ENCODE measurements around the gene MRPS15.

Gene MRPS15

DNA sequence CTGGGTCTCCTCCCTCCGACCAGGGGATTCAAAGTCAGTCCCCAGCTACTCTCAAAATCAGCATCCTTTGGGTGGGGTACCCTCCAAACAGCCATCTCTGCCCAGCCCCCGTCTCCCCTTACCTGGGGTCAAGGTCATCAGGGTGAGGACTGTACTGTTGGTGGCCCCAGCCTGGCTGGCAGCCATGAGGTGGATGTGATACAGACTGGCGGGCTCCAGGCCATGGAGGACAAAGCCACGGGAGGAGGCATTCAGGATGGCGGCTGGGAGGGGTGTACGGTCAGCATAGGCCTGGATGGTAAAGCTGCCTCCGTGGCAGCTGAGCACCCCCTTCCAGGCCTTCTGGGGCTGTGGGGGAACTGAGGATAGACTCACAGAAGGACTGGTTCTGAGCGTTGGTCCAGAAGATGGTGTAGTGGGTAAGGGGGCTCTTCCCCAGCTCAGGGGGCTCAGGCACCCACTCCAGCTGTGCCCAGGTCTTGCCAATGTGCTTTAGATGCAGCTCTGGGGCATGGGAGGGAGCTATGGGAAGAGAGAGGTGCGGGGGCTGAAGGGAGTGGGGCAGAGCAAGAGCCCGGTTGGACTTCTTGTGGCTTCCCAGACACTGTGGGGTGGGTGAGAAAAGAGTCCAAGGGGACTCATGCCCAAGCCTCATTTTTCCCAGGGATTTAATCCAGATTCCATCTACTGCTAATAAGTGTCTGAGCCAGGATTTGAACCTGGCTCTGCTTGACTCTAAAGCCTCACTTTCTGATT is 3.7 kb upstream of the MRPS15 start:
- TF ChIP-seq EZH2 (IDR thresholded peaks at IDR 0.05) (no peak), POLR2AphosphoS5 (IDR thresholded peaks at IDR 0.05; ENCODE audit: borderline replicate concordance, low read depth, low read length) (no peak), FOXP2 (optimal IDR thresholded peaks at IDR 0.05; ENCODE audit: control extremely low read depth, extremely low read length, insufficient read depth) (no peak)
- no peak overlapping the region for H3K4me3 ChIP-seq
- H3K9ac ChIP-seq (ENCODE audit: insufficient read length) = no peak overlapping the region
- no peaks in the 10 kb centered on the region for H3K9me3 ChIP-seq (ENCODE audit: low read depth, low read length)
- no peak for DNase-seq (ENCODE audit: low read depth, low spot score)
- H3K27ac ChIP-seq = no peak overlapping the region
- H3K36me3 ChIP-seq (ENCODE audit: insufficient read depth, low read length) = no peaks in the 10 kb centered on the region

GRCh38 chr1:36467027-36467410 is 2.8 kb upstream of the MRPS15 start:
- H3K9ac ChIP-seq (ENCODE audit: insufficient read length) = no peak overlapping the region
- no peak overlapping the region for H3K27ac ChIP-seq
- TF ChIP-seq FOXP2 (optimal IDR thresholded peaks at IDR 0.05; ENCODE audit: control extremely low read depth, extremely low read length, insufficient read depth) = no peak
- TF ChIP-seq POLR2AphosphoS5 (IDR thresholded peaks at IDR 0.05; ENCODE audit: borderline replicate concordance, low read depth, low read length) = no peak
- no peak for TF ChIP-seq EZH2 (IDR thresholded peaks at IDR 0.05)
- no peak overlapping the region for H3K4me3 ChIP-seq
- no peaks in the 10 kb centered on the region for H3K9me3 ChIP-seq (ENCODE audit: low read depth, low read length)
- DNase-seq (ENCODE audit: low read depth, low spot score) = no peak
- peaks cover 5% of the 10 kb centered on the region; the same call in 1 of the 2 replicates for H3K36me3 ChIP-seq (ENCODE audit: insufficient read depth, low read length)

DNA sequence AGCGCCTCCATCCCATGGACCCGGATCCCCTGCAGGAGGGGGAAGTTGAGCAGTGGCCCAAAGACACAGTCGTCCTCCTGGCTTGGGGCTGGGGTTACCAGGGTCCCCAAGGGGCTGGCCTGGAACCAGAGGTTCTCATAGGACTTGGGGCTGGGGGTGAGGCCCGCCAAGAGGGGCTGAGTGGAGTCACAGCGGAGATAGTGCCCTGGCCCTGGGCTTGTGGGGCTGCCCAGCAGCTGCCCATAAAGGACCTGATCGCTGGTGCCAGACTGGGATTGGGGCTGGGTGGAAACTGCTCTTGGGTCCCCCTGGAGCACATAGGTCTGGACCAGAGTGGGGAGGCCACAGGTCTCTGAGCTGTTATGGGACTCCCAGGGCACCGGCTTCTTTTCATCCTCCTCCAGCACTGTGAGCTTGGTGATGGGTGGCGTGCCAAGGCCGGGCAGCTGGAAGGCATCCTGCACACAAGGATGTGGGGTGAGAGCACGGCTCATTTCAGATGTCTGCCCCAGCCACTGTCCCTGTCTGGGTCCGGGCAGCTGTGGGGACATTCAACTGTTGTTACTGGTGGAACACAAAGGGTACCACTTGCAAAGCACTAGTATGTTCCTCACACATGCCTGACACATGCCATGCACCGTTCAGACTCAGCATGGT is 2.3 kb upstream of the MRPS15 start:
- no peak overlapping the region for H3K4me3 ChIP-seq
- DNase-seq (ENCODE audit: low read depth, low spot score) = no peak
- H3K27ac ChIP-seq = no peak overlapping the region
- TF ChIP-seq EZH2 (IDR thresholded peaks at IDR 0.05) (no peak), FOXP2 (optimal IDR thresholded peaks at IDR 0.05; ENCODE audit: control extremely low read depth, extremely low read length, insufficient read depth) (no peak), POLR2AphosphoS5 (IDR thresholded peaks at IDR 0.05; ENCODE audit: borderline replicate concordance, low read depth, low read length) (no peak)
- no peaks in the 10 kb centered on the region for H3K9me3 ChIP-seq (ENCODE audit: low read depth, low read length)
- H3K36me3 ChIP-seq (ENCODE audit: insufficient read depth, low read length) = peaks cover 10% of the 10 kb centered on the region
- no peak overlapping the region for H3K9ac ChIP-seq (ENCODE audit: insufficient read length)

DNA sequence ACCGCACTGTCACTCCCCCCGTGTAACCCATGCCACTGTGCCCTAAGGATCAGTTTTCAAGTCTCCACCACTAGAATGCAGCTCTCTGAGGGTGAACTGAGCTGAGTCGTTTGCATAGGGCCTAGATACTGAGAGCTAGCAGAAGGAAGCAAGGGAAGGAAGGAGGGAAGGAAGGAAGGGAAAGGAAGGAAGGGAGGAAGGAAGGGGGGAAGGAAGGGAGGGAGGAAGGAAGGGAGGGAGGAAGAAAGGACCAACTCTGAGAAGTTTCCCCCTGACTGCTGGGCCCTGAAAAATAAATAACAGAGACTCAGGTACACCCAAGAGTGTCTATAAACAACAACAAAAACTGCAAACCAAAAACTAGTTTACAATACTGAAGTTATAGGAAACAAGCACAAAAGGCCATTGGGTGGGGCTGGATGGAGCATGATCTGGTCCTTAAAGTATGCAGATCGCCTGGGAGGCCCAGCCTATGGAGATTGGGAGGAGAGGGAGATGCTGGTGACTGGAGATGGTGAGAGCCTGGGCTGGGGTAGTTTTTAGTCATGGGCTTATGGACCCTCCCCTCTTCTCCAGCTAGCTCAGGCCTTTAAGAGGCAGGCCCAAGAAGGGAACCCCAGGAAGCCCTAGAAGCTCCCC is 1.7 kb upstream of the MRPS15 start:
- no peak overlapping the region for H3K4me3 ChIP-seq
- H3K36me3 ChIP-seq (ENCODE audit: insufficient read depth, low read length) = peaks cover 17% of the 10 kb centered on the region
- no peaks in the 10 kb centered on the region for H3K9me3 ChIP-seq (ENCODE audit: low read depth, low read length)
- H3K27ac ChIP-seq = peak overlapping the region; percentile 98
- H3K9ac ChIP-seq (ENCODE audit: insufficient read length) = no peak overlapping the region
- TF ChIP-seq EZH2 (IDR thresholded peaks at IDR 0.05) = no peak
- TF ChIP-seq POLR2AphosphoS5 (IDR thresholded peaks at IDR 0.05; ENCODE audit: borderline replicate concordance, low read depth, low read length) = no peak
- no peak for TF ChIP-seq FOXP2 (optimal IDR thresholded peaks at IDR 0.05; ENCODE audit: control extremely low read depth, extremely low read length, insufficient read depth)
- no peak for DNase-seq (ENCODE audit: low read depth, low spot score)

- Histone ChIP-seq H3K36me3 (ENCODE audit: insufficient read depth, low read length) (peaks cover 24% of the 10 kb centered on the region), H3K4me3 (peak overlapping the region; percentile 97), H3K9me3 (ENCODE audit: low read depth, low read length) (no peaks in the 10 kb centered on the region), H3K27ac (peak overlapping the region; percentile 98), H3K9ac (ENCODE audit: insufficient read length) (peak overlapping the region; percentile 95)
- DNase-seq (ENCODE audit: low read depth, low spot score) = no peak
- TF ChIP-seq POLR2AphosphoS5 (IDR thresholded peaks at IDR 0.05; ENCODE audit: borderline replicate concordance, low read depth, low read length) (no peak), EZH2 (IDR thresholded peaks at IDR 0.05) (no peak), FOXP2 (optimal IDR thresholded peaks at IDR 0.05; ENCODE audit: control extremely low read depth, extremely low read length, insufficient read depth) (no peak)
Observed at GRCh38 chr1:36464605-36465393, 615 bp upstream of the MRPS15 start.

- H3K36me3 ChIP-seq (ENCODE audit: insufficient read depth, low read length) = peaks cover 28% of the 10 kb centered on the region
- TF ChIP-seq EZH2 (IDR thresholded peaks at IDR 0.05) (no peak), FOXP2 (optimal IDR thresholded peaks at IDR 0.05; ENCODE audit: control extremely low read depth, extremely low read length, insufficient read depth) (no peak), POLR2AphosphoS5 (IDR thresholded peaks at IDR 0.05; ENCODE audit: borderline replicate concordance, low read depth, low read length) (no peak)
- no peaks in the 10 kb centered on the region for H3K9me3 ChIP-seq (ENCODE audit: low read depth, low read length)
- peak overlapping the region; percentile 97 for H3K4me3 ChIP-seq
- peak overlapping the region; percentile 95 for H3K9ac ChIP-seq (ENCODE audit: insufficient read length)
- H3K27ac ChIP-seq = peak overlapping the region; percentile 98; the same call in 1 of the 2 replicates
- no peak for DNase-seq (ENCODE audit: low read depth, low spot score)
Observed at GRCh38 chr1:36463463-36463802, 751 bp downstream of the MRPS15 start.

DNA sequence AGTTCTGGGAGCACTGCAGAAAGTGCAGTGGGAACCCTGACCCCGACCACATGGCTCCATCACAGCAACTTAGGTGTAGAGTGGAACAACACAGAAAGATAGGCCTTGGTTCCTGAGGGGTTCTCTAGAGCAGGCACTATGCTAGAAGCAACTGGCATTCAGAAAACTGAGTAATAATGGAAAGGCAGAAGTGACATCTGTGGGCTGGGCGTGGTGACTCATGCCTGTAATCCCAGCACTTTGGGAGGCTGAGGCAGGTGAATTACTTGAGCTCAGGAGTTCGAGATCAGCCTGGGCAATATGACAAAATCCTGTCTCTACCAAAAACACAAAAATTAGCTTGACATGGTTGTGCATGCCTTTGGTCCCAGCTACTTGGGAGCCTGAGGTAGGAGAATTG is 5.3 kb downstream of the MRPS15 start:
- Histone ChIP-seq H3K4me3 (no peak overlapping the region), H3K36me3 (ENCODE audit: insufficient read depth, low read length) (peaks cover 63% of the 10 kb centered on the region), H3K27ac (no peak overlapping the region), H3K9ac (ENCODE audit: insufficient read length) (no peak overlapping the region), H3K9me3 (ENCODE audit: low read depth, low read length) (no peaks in the 10 kb centered on the region)
- DNase-seq (ENCODE audit: low read depth, low spot score) = no peak
- TF ChIP-seq POLR2AphosphoS5 (IDR thresholded peaks at IDR 0.05; ENCODE audit: borderline replicate concordance, low read depth, low read length) (no peak), EZH2 (IDR thresholded peaks at IDR 0.05) (no peak)

DNA sequence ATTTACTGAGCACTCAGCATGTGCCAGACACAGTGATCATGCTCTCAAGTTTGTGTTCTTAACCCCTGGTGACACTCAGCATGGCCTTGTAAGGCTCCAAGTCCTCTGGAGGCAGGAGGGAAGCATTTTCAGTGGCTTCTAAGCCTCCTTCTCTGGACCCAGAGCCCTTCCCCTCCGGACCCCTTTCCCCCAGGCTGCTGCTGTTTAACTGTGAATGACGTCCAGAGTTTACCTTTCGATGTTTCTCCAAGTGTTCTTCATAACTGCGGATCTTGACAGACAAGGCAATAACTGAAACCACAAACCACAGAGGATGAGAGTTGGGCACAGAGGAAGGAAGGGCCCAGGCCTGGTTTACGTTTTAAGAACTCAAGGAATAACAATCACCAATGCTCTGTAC is 6.5 kb downstream of the MRPS15 start:
- no peak for DNase-seq (ENCODE audit: low read depth, low spot score)
- Histone ChIP-seq H3K9ac (ENCODE audit: insufficient read length) (no peak overlapping the region), H3K9me3 (ENCODE audit: low read depth, low read length) (no peaks in the 10 kb centered on the region), H3K4me3 (no peak overlapping the region), H3K27ac (no peak overlapping the region), H3K36me3 (ENCODE audit: insufficient read depth, low read length) (peaks cover 63% of the 10 kb centered on the region)
- TF ChIP-seq POLR2AphosphoS5 (IDR thresholded peaks at IDR 0.05; ENCODE audit: borderline replicate concordance, low read depth, low read length) = no peak
- no peak for TF ChIP-seq EZH2 (IDR thresholded peaks at IDR 0.05)

Data from SK-N-MC (cell line).